ENCODE data around the gene RASSF3.
A peak's percentile ranks its signal among the peaks of the same experiment; 100 is the strongest.
"Not testable (repeated sequence)": the region's sequence is repeated elsewhere in the genome, so short reads cannot be mapped to it uniquely, and the experiment has no call there.

RASSF3 gene

GRCh38 chr12:64598831-64599230, 11.5 kb upstream of the RASSF3 start:
- DNase-seq, result no peak

GRCh38 chr12:64600164-64600561, 10.1 kb upstream of the RASSF3 start:
- DNase-seq, result peak; percentile 63

GRCh38 chr12:64603183-64603841, 7.0 kb upstream of the RASSF3 start:
- no peak for DNase-seq

GRCh38 chr12:64608901-64609535, 1.3 kb upstream of the RASSF3 start:
- DNase-seq, result no peak

GRCh38 chr12:64609536-64610078, 688 bp upstream of the RASSF3 start:
- DNase-seq, result no peak

- no peak for DNase-seq
These were observed 505 bp downstream of the RASSF3 start for GRCh38 chr12:64610660-64611340.

- DNase-seq, result no peak
These were observed 1.3 kb downstream of the RASSF3 start for GRCh38 chr12:64611341-64612284.

GRCh38 chr12:64612843-64613242, 2.5 kb downstream of the RASSF3 start:
- no peak for DNase-seq

- not testable (repeated sequence) for DNase-seq
These were observed 3.6 kb downstream of the RASSF3 start for GRCh38 chr12:64613775-64614398.

GRCh38 chr12:64616201-64616600, 5.9 kb downstream of the RASSF3 start:
- no peak for DNase-seq

- DNase-seq, result no peak
These were observed 8.8 kb downstream of the RASSF3 start for GRCh38 chr12:64618953-64619590.

GRCh38 chr12:64621257-64621942, 11.1 kb downstream of the RASSF3 start:
- DNase-seq, result no peak

- DNase-seq, result no peak
These were observed 13.7 kb downstream of the RASSF3 start for GRCh38 chr12:64624035-64624434.

GRCh38 chr12:64625243-64626077, 15.2 kb downstream of the RASSF3 start:
- DNase-seq, result no peak

- not testable (repeated sequence) for DNase-seq
These were observed 16.3 kb downstream of the RASSF3 start for GRCh38 chr12:64626588-64626987.

GRCh38 chr12:64627771-64628170, 17.5 kb downstream of the RASSF3 start:
- no peak for DNase-seq

GRCh38 chr12:64631197-64631596, 20.9 kb downstream of the RASSF3 start:
- no peak for DNase-seq

GRCh38 chr12:64633011-64633939, 23.0 kb downstream of the RASSF3 start:
- DNase-seq, result peak; percentile 71

- peak; percentile 60 for DNase-seq
These were observed 23.6 kb downstream of the RASSF3 start for GRCh38 chr12:64633940-64634337.
